GM18520 (cell line): Measurements from ENCODE around the gene ZDHHC14.
"Not testable (repeated sequence)": the region's sequence is repeated elsewhere in the genome, so short reads cannot be mapped to it uniquely, and the experiment has no call there.

Source experiments
- ATAC-seq: cut with Tn5 transposase; IDR thresholded peaks from one replicate; pipeline ENCODE4 v1.9.1; 2021; ENCODE audit not compliant: unreplicated experiment

The ZDHHC14 gene

DNA sequence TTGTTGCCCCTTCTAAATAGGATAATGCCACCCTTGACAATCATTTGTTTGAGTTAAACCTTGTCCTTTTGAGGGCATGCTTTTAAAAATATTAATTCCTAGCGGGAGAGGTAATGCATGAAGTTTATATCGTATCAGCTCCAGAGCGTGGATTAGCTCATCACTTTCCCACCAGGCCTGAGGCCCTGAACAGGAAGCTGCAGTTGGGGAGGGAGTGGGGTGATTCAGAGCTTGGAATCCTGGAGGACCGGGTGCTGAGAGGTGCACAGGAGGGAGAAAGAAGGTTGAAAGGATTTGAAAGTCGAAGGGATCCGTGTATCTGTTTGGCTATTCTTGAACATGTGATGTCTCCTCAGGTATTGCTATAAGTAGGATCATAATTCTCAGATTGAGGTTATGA, 25.0 kb downstream of the ZDHHC14 start:
- no peak for ATAC-seq

DNA sequence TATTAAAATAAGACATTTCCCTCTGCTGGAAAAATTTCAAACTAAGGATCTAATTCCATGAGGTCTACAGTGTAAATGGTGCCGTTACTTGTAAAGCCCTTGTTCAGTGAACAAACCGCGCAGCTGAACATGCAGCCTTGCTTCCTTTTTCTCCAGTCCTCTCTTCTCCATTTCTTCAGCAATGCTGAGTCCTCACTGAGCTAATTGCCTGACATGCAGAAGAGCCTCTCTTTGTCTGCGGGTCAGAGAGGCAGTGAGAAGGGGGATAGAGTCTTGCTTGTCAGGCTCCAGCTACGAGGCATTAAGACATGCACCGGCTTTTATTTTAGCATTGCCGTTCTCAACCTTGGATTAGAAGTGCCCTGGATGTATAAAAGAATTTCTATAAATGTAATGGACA, 25.7 kb downstream of the ZDHHC14 start:
- ATAC-seq = no peak

- ATAC-seq = no peak
These were observed 26.7 kb downstream of the ZDHHC14 start for GRCh38 chr6:157407646-157408045.

DNA sequence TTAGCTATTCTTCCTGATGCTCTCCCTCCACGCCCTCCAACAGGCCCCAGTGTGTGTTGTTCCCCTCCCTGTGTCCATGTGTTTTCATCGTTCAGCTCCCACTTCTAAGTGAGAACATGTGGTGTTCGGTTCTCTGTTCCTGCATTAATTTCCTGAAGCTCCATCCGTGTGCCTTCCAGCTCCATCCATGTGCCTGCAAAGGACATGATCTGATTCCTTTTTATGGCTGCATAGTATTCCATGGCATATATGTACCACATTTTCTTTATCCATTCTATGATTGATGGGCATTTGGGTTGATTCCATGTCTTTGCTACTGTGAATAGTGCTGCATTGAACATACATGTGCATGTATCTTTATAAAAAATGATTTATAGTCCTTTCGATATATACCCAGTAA, 27.4 kb downstream of the ZDHHC14 start:
- not testable (repeated sequence) for ATAC-seq

GRCh38 chr6:157410045-157410444, 29.1 kb downstream of the ZDHHC14 start:
- no peak for ATAC-seq

GRCh38 chr6:157411368-157411767, 30.4 kb downstream of the ZDHHC14 start:
- no peak for ATAC-seq

DNA sequence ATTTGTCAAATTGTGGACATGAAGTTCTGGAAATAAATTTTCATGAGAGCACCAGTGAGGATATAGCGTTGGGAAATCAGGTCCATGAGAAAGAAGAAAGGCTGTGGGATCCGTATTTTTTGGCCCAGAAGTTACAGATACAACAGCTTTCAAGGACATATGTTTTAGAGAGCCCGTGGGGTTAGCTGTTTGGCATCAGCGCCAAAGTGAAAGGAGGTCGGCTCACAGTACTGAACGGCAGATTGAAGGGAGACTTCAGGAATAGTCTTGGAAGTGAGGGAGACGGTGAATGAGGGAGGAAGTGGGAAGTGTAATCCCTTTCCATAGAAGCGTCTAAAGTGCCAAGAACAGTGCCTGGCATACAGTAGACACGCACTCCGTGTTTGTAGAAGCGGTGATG, 31.8 kb downstream of the ZDHHC14 start:
- ATAC-seq = no peak

DNA sequence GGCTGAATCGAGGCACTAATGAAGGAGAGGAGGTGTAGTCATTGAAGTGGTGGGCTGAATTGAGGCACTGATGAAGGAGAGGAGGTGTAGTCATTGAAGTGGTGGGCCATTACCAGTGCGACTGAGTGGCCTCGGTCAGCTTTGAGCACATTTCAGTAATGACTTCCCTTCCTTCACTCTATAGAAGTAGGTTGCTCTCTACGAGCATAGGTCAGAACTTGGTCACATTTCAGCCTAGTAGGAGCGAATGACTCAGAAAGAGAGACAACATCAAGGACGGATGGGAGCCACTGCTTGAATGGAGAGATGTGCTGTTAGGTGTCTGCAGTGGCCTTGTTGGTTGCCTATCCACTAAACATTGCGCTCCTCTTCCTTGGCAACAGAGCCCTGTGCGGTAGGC, 39.5 kb downstream of the ZDHHC14 start:
- ATAC-seq = no peak

- no peak for ATAC-seq
These were observed 43.6 kb downstream of the ZDHHC14 start for GRCh38 chr6:157424491-157425020.

DNA sequence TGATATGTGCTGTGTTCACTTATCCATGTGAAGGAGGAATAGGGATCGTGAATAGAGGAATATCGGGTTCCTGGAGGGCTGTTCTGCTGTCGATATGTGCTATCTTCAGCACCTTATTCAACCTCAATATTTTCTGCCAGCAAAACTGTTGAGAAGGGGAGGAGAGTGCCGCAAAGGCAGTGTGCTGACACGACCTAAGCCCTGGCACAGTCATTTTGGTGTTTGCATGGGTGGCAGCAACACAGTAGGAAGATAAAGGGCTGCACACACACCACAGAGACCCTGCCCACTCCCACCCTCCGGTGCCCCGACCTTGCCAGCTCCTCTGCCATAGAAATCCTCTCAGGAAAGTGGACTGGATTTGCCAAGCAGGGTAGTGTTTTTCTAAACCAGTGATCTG, 47.0 kb downstream of the ZDHHC14 start:
- no peak for ATAC-seq

DNA sequence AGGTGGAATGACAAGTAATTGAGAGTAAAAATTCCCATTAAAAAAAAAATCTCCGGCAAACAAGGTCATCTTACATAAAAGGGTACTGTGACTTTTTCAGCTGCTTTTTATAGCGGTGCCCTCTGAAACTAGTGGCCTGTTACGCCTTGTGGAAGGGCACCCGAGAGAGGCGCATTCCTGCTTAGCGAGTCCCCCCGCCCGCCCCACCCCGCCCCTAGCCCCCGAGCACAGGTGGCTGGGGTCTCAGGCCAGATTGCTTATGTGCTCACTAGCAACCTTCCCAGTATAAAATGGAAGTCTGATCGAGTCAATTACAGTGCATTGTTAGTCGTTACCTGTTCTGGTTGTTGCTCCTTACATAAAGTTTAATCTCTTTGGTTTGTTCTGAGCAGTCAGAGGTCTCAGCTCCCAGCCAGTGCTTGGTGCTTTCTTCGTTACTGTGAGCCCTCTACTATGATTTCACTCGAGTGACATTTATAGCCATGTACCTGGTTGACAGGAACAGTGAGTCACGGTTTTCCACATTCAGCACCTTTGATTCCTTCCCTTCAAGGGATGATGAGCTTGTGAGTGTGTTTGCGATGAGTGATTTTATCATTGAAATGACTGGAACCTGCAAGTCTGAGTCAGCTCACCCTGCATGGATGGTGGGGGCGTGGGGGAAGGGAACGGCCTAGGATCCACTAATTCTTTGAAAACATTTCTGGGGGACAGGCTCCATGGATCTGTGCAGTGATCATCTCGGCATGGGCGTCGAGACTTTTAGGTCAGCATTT, 47.6 kb downstream of the ZDHHC14 start:
- ATAC-seq = no peak

DNA sequence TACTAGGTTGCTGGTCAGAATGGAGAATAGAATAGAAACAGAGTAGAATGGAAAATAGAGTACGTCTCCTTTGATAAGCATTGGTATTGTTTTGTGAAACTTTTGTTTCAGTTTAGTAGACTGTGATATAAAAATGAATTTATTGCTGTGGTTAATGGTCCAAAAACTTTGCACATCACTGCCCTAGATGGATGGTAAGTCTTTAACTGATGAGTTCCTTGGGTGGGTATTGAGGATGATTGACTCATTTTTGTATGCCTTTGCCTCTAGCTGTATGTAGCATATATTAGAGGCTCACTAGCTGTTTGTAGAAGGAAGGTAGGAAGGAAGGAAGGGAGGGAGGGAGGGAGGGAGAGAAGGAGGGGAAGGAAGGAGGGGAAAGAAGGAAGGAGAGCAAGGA, 48.3 kb downstream of the ZDHHC14 start:
- ATAC-seq = no peak

GRCh38 chr6:157430834-157431233, 49.8 kb downstream of the ZDHHC14 start:
- no peak for ATAC-seq

DNA sequence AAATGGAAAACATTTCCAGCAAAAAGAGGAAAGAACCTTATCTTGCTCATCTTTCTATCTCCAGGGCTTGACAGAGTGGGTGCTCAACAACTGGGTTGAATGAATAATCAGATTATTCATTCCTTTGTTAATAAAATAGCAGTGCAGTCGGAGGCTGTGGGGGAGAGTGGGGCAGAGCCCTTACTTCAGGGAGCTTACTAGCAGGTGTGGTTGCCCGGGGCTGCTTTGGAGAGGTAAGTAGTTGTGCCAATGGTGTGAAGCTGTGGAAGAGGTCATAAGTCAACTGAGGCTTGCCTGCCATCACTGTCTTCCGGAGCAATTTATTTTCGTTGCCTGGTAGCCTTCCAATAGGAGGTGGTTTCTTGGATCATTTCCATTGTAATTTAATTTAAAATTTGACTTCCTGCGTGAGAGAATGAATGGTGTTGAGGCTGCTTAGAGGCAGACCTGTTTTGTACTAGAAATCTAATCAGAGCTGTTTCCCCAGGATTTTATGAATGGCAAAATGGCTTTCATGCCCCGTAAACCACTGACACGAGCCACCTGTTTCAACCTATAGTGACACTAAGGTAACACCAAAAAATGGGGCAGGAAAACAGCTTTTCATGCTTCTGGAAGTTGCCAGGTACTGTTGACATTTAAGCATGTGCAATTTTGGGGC, 51.4 kb downstream of the ZDHHC14 start:
- ATAC-seq = no peak

DNA sequence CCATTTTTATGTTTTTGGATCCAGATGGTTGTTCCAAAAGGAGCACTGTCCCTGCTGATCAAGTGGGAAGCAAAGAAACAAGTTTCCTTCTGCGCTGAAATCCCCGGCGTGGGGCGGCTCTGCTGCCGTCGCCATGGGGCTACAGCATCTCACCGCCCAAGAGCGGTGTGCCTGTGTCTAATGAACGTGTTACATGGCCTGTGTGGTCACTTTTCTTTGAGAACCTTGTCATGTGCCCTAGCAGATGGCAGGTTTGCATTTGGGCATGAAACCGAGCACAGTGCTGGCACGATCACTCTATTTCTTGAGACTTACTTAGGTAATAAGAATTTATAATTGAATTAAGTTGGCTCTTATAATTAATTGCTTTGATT, 51.9 kb downstream of the ZDHHC14 start:
- no peak for ATAC-seq

GRCh38 chr6:157433678-157434081, 52.7 kb downstream of the ZDHHC14 start:
- no peak for ATAC-seq

GRCh38 chr6:157434349-157435033, 53.5 kb downstream of the ZDHHC14 start:
- no peak for ATAC-seq

DNA sequence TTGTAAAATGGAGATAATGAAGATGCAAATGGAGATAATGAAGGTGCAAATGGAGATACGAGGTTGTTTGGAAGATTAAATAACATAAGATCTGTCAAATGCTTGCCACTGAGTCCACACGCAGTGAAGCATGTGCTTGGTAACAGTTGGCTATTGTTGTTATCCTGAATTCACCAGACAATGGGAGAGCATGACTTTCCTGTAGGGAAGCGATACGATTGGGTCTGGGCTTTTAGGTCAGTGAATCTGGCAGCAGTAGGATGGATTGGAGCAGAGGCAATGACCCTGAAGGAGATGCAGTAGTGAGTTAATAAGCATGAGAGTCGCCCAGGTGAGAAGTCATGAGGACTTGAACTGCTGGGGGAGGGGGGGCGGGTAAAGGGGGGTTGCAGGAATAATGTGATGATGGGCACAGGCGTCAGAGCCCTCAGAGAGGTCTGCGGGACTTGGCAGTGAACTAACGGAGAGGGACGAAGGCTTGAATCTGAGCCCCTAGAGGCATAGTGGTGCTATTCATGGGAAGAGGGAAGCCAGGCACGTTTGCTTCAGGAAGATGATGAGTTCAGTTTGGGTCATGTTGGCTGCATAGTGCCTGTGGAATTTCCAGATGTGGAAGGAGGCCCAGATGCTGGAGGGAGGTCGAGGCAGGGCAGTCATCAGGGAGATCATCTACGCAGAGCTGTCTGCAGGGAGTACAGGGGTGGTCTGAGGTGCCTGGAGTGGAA, 55.4 kb downstream of the ZDHHC14 start:
- no peak for ATAC-seq

DNA sequence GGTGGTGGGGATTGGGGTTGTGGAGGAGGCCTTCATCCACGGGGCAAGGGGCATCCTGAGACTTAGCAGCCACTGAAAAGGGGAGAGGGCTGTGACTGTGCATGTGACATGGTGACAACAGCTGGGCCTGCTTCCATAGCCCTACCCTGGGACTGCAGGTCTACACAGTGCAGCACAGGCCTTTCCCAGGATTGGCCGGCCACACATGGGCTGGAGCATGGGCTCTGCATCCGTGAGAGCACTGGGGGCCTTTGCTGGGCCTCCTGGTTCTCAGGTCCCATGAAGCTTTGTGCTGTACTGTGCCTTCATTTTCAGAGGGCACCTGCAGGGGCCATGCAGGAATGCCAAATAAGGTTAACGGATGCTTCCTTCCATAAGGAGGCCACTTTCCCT, 56.0 kb downstream of the ZDHHC14 start:
- ATAC-seq = no peak

- no peak for ATAC-seq
These were observed 57.7 kb downstream of the ZDHHC14 start for GRCh38 chr6:157438611-157439111.

GRCh38 chr6:157440171-157440570, 59.2 kb downstream of the ZDHHC14 start:
- no peak for ATAC-seq
